Hematopoietic multipotent progenitor cell treated with erythropoietin and hydrocortisone succinate and interleukin-3 and kit ligand, for 8 days (in vitro differentiated cells): ENCODE measurements around the gene ICAM4.

ENCODE experiments used
- DNase-seq: peaks from one replicate; pipeline ENCODE4 v3.0.0-alpha.2; 2015

Gene ICAM4

GRCh38 chr19:10291554-10292205, 4.9 kb downstream of the ICAM4 start:
- DNase-seq, result peak; percentile 48

- peak; percentile 88 for DNase-seq
Measured at GRCh38 chr19:10292206-10292788, 5.5 kb downstream of the ICAM4 start.

GRCh38 chr19:10292789-10293636, 6.3 kb downstream of the ICAM4 start:
- peak; percentile 45 for DNase-seq

GRCh38 chr19:10293637-10294367, 7.0 kb downstream of the ICAM4 start:
- DNase-seq, result no peak

- no peak for DNase-seq
Measured at GRCh38 chr19:10294368-10294697, 7.6 kb downstream of the ICAM4 start.

GRCh38 chr19:10295305-10295846, 8.6 kb downstream of the ICAM4 start:
- DNase-seq, result peak; percentile 64

- DNase-seq, result no peak
Measured at GRCh38 chr19:10295847-10296591, 9.3 kb downstream of the ICAM4 start.

- peak; percentile 95 for DNase-seq
Measured at GRCh38 chr19:10299545-10300458, 13.0 kb downstream of the ICAM4 start.

- DNase-seq, result no peak
Measured at GRCh38 chr19:10305139-10305806, 18.5 kb downstream of the ICAM4 start.

- DNase-seq, result no peak
Measured at GRCh38 chr19:10306327-10306726, 19.6 kb downstream of the ICAM4 start.

GRCh38 chr19:10309423-10309822, 22.7 kb downstream of the ICAM4 start, which contains the start of gene ZGLP1:
Gene ZGLP1, minus strand, starts transcription at chr19:10309815.
- no peak for DNase-seq

- DNase-seq, result peak; percentile 89
Measured at GRCh38 chr19:10315335-10316214, 28.8 kb downstream of the ICAM4 start, which contains the start of gene FDX2. Gene FDX2, minus strand, starts transcription at chr19:10316015. Its CDS starts 19 bp downstream, at chr19:10315996.

- peak; percentile 81 for DNase-seq
Measured at GRCh38 chr19:10316229-10317044, 29.7 kb downstream of the ICAM4 start.

GRCh38 chr19:10317045-10317856, 30.5 kb downstream of the ICAM4 start:
- DNase-seq, result no peak

GRCh38 chr19:10317857-10318462, 31.2 kb downstream of the ICAM4 start:
- no peak for DNase-seq

- DNase-seq, result no peak
Measured at GRCh38 chr19:10318807-10319682, 32.3 kb downstream of the ICAM4 start.
